HG03432 (cell line): ENCODE data around the gene PCDHB16.
"Not testable (repeated sequence)": the region's sequence is repeated elsewhere in the genome, so short reads cannot be mapped to it uniquely, and the experiment has no call there.

Experiments used
- ATAC-seq: cut with Tn5 transposase; IDR thresholded peaks from one replicate; pipeline ENCODE4 v1.9.1; 2021; ENCODE audit warnings: mild to moderate bottlenecking, moderate library complexity; ENCODE audit not compliant: unreplicated experiment

Gene PCDHB16

GRCh38 chr5:141182248-141182647 is at the start of gene PCDHB16:
Gene PCDHB16 (plus strand): TSS chr5:141182387. CDS start chr5:141182560, 173 bp downstream.
- ATAC-seq: no peak

- no peak for ATAC-seq
Measured at GRCh38 chr5:141135030-141135717, 47.0 kb upstream of the PCDHB16 start, which contains the start of gene PCDHB5. Gene PCDHB5 (plus strand): TSS chr5:141135206. CDS start chr5:141135435, 229 bp downstream.

GRCh38 chr5:141135718-141136266 is 46.4 kb upstream of the PCDHB16 start:
- no peak for ATAC-seq

- ATAC-seq: not testable (repeated sequence)
Measured at GRCh38 chr5:141137346-141137745, 44.8 kb upstream of the PCDHB16 start.

GRCh38 chr5:141149812-141150211 is 32.4 kb upstream of the PCDHB16 start, which contains the start of gene PCDHB6:
Gene PCDHB6 (plus strand): TSS chr5:141150057. CDS start chr5:141150258, 201 bp downstream.
- ATAC-seq: no peak

- no peak for ATAC-seq
Measured at GRCh38 chr5:141150224-141150992, 31.8 kb upstream of the PCDHB16 start.

GRCh38 chr5:141150993-141151325 is 31.2 kb upstream of the PCDHB16 start:
- ATAC-seq: no peak

GRCh38 chr5:141151632-141152031 is 30.6 kb upstream of the PCDHB16 start:
- not testable (repeated sequence) for ATAC-seq

GRCh38 chr5:141152096-141152495 is 30.1 kb upstream of the PCDHB16 start:
- not testable (repeated sequence) for ATAC-seq

GRCh38 chr5:141155540-141156374 is 26.4 kb upstream of the PCDHB16 start:
- no peak for ATAC-seq

GRCh38 chr5:141157356-141157755 is 24.8 kb upstream of the PCDHB16 start:
- ATAC-seq: not testable (repeated sequence)

- ATAC-seq: not testable (repeated sequence)
Measured at GRCh38 chr5:141157901-141158300, 24.3 kb upstream of the PCDHB16 start.

GRCh38 chr5:141172381-141173204 is 9.6 kb upstream of the PCDHB16 start, which contains the start of gene PCDHB7:
Gene PCDHB7 (plus strand): TSS chr5:141172644. CDS start chr5:141172836, 192 bp downstream.
- no peak for ATAC-seq

- ATAC-seq: not testable (repeated sequence)
Measured at GRCh38 chr5:141174291-141175104, 7.7 kb upstream of the PCDHB16 start.

GRCh38 chr5:141175933-141176332 is 6.3 kb upstream of the PCDHB16 start:
- ATAC-seq: no peak

- not testable (repeated sequence) for ATAC-seq
Measured at GRCh38 chr5:141177577-141178191, 4.5 kb upstream of the PCDHB16 start, which contains the start of gene PCDHB8. Gene PCDHB8 (plus strand): TSS chr5:141177790. CDS start chr5:141178035, 245 bp downstream.

GRCh38 chr5:141179371-141179770 is 2.8 kb upstream of the PCDHB16 start:
- ATAC-seq: not testable (repeated sequence)

- ATAC-seq: not testable (repeated sequence)
Measured at GRCh38 chr5:141179876-141180275, 2.3 kb upstream of the PCDHB16 start.
